Vagina (tissue), 2 donors: ENCODE measurements around the gene NUDT2. TPM values are rescaled to one million over a fixed set of nuclear protein-coding genes. Genes with fewer than 3 reads are reported as not detected.
"Not testable (repeated sequence)": the region's sequence is repeated elsewhere in the genome, so short reads cannot be mapped to it uniquely, and the experiment has no call there.

Experiments
- DNase-seq, 2 donors: peaks; one replicate each; pipeline ENCODE4 v3.0.0-alpha.2; 2017; ENCODE audit errors: extremely low spot score in 2 of 2
- H3K27ac ChIP-seq: fragments of 200-600 bp; sonication (generic); one replicate; pipeline ENCODE4 v1.5.1; 2019
- H3K27me3 ChIP-seq: fragments of 200-600 bp; sonication (generic); one replicate; pipeline ENCODE4 v1.5.1; 2019
- H3K36me3 ChIP-seq, 2 donors: fragments of 200-600 bp; sonication (generic); one replicate each; pipeline ENCODE4 v1.5.1; 2017 to 2019
- H3K4me1 ChIP-seq: fragments of 200-600 bp; sonication (generic); one replicate; pipeline ENCODE4 v1.5.1; 2019
- H3K4me3 ChIP-seq, 2 donors: fragments of 200-600 bp; sonication (generic); 1 replicate in 1 of 2; 2 replicates in 1 of 2; pipeline ENCODE4 v1.5.1; 2016 to 2019
- H3K9me3 ChIP-seq: fragments of 200-600 bp; sonication (generic); one replicate; pipeline ENCODE4 v1.5.1; 2019
- CTCF ChIP-seq, 3 experiments: fragments of 450-650 bp in 2 of 3; fragments of 200-600 bp in 1 of 3; sonication (generic) in 1 of 3; IDR thresholded peaks; one replicate each; pipeline ENCODE4 v1.5.1; 2017 to 2019; ENCODE audit warnings: antibody characterized with exemption in 3 of 3, mild to moderate bottlenecking in 2 of 3, moderate library complexity in 2 of 3
- POLR2A ChIP-seq, 2 donors: fragments of 450-650 bp; IDR thresholded peaks; one replicate each; pipeline ENCODE4 v1.6.1; 2017; ENCODE audit warnings: antibody characterized with exemption in 2 of 2, mild to moderate bottlenecking in 2 of 2, moderate library complexity in 2 of 2
- POLR2AphosphoS5 ChIP-seq, 2 donors: sonication (generic); formaldehyde crosslinking; IDR thresholded peaks; one replicate each; pipeline ENCODE4 v1.9.0; 2017; ENCODE audit warnings: antibody characterized with exemption in 2 of 2, mild to moderate bottlenecking in 2 of 2, low read depth in 1 of 2; ENCODE audit not compliant: insufficient read depth in 1 of 2
- intact Hi-C: fragments of 100-400 bp; cut with DNase I; formaldehyde crosslinking; loops from one replicate; pipeline ENCODE4 v1.15.1; 2023
- total RNA-seq: library from RNA; depleted of rRNA; stranded (reverse); fragments of >200 nt; gene quantifications from one replicate; pipeline ENCODE4 v1.2.3, GENCODE V29; 2016

NUDT2 gene
- total RNA-seq, 1 donor from 2014 or later: 18.4 TPM

- no peaks in the 10 kb centered on the region for H3K27me3 ChIP-seq
- no peaks in the 10 kb centered on the region for H3K9me3 ChIP-seq
- no peak for DNase-seq
- intact Hi-C loops: no loop called here
- H3K27ac ChIP-seq: no peak overlapping the region
- H3K4me3 ChIP-seq: no peak overlapping the region
- H3K36me3 ChIP-seq: no peaks in the 10 kb centered on the region
- no peaks in the 10 kb centered on the region for H3K4me1 ChIP-seq
- no peak for TF ChIP-seq POLR2A (IDR thresholded peaks at IDR 0.05)
- TF ChIP-seq CTCF (IDR thresholded peaks at IDR 0.05): no peak
- TF ChIP-seq POLR2AphosphoS5 (IDR thresholded peaks at IDR 0.05; ENCODE audit: insufficient read depth in 1 of 2, low read depth in 1 of 2): no peak
These were observed 36.8 kb upstream of the NUDT2 start for GRCh38 chr9:34292552-34292951.

DNA sequence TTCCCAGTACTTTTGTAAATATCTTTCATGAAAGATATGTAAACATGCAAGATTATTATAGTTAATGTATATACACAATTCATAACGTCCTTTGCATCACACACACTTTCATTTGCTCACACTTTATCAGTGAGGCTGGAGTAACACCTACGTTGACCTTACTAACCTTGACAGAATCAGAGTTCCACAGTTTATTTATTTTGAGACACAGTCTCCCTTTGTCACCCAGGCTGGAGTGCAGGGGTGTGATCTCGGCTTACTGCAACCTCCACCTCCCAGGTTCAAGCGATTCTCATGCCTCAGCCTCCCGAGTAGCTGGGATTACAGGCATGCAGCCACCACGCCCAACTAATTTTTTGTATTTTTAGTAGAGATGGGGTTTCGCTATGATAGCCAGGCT, 28.3 kb upstream of the NUDT2 start:
- intact Hi-C loops, H3K27ac ChIP-seq, H3K4me3 ChIP-seq: not testable (repeated sequence)

DNA sequence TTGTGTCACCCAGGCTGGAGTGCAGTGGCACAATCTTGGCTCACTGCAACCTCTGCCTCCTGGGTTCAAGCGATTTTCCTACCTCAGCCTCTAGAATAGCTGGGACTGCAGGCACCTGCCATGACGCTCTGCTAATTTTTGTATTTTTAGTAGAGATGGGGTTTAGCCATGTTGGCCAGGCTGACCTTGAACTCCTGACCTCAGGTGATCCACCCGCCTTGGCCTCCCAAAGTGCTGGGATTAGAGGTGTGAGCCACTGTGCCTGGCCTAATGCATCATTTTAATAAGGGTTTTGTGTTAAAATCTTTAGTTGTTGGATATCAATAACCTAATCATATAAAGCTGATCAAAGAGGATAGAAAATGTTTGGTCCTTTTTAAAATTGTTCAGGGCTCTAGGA, 21.1 kb upstream of the NUDT2 start:
- H3K36me3 ChIP-seq, intact Hi-C loops, H3K9me3 ChIP-seq: not testable (repeated sequence)

More for the DNA sequence above, 28.3 kb upstream of the NUDT2 start:
- not testable (repeated sequence) for H3K27me3 ChIP-seq, DNase-seq, H3K9me3 ChIP-seq, H3K4me1 ChIP-seq, H3K36me3 ChIP-seq

GRCh38 chr9:34310215-34310614, 19.2 kb upstream of the NUDT2 start:
- Histone ChIP-seq H3K4me1 (no peaks in the 10 kb centered on the region), H3K27me3 (no peaks in the 10 kb centered on the region), H3K9me3 (no peaks in the 10 kb centered on the region), H3K27ac (no peak overlapping the region), H3K4me3 (no peak overlapping the region), H3K36me3 (no peaks in the 10 kb centered on the region)
- intact Hi-C loops: no loop called here
- DNase-seq: no peak
- TF ChIP-seq POLR2A (IDR thresholded peaks at IDR 0.05) (no peak), CTCF (IDR thresholded peaks at IDR 0.05) (no peak), POLR2AphosphoS5 (IDR thresholded peaks at IDR 0.05; ENCODE audit: insufficient read depth in 1 of 2, low read depth in 1 of 2) (no peak)

More for the DNA sequence above, 21.1 kb upstream of the NUDT2 start:
- H3K4me1 ChIP-seq, DNase-seq, H3K4me3 ChIP-seq, H3K27ac ChIP-seq, H3K27me3 ChIP-seq: not testable (repeated sequence)

DNA sequence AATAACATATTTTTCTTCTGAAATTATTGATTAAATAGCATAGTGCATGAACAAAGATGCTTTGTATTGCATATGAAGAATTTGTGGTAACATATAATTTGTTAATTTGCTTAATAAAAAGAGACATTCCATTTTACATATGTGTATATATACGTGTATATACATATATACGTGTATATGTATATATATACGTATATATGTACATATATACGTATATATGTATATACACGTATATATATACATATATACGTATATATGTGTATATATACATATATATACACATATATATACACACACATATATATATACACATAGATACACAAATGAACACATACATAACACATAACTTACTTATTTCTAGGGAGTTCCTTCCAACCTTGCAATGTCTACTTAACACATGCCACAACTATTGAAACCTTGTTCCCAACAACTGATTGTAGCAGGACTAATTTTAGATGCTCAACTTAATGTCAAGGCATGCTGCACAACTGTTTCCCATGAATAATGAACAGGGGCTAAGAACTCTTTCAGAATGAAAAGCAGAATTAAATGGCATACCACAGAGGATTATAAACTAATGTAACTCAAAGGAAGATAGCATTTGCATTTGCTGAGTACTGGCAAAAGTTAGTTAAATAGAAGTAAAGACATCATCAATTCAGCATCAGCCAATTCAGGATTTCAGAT, 17.7 kb upstream of the NUDT2 start:
- Histone ChIP-seq H3K4me3 (no peak overlapping the region), H3K4me1 (no peaks in the 10 kb centered on the region), H3K27ac (no peak overlapping the region), H3K27me3 (no peaks in the 10 kb centered on the region), H3K36me3 (no peaks in the 10 kb centered on the region), H3K9me3 (no peaks in the 10 kb centered on the region)
- no peak for DNase-seq
- TF ChIP-seq POLR2A (IDR thresholded peaks at IDR 0.05): no peak
- no peak for TF ChIP-seq CTCF (IDR thresholded peaks at IDR 0.05)
- no peak for TF ChIP-seq POLR2AphosphoS5 (IDR thresholded peaks at IDR 0.05; ENCODE audit: insufficient read depth in 1 of 2, low read depth in 1 of 2)
- intact Hi-C loops: no loop called here

DNA sequence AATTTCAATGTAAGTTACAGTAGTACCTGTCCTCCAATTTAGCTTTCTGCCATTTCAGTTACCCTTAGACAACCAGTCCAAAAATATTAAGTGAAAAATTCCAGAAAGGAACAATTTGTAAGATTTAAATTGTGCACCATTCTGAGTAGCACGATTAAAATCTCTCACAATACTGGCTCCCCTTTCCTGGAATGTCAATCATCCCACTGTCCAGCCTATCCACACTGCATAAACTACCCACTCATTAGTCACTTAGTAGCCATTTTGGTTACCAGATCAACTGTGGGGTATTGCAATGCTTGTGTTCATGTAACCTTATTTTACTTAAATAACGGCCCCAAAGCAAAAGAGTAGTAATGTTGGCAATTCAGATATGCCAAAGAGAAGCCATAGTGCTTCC, 11.9 kb upstream of the NUDT2 start:
- DNase-seq: no peak
- no peaks in the 10 kb centered on the region for H3K36me3 ChIP-seq

More for the DNA sequence above, 11.9 kb upstream of the NUDT2 start:
- H3K27ac ChIP-seq: no peak overlapping the region
- TF ChIP-seq CTCF (IDR thresholded peaks at IDR 0.05) (no peak), POLR2A (IDR thresholded peaks at IDR 0.05) (no peak), POLR2AphosphoS5 (IDR thresholded peaks at IDR 0.05; ENCODE audit: insufficient read depth in 1 of 2, low read depth in 1 of 2) (no peak)
- no peaks in the 10 kb centered on the region for H3K4me1 ChIP-seq
- intact Hi-C loops: no loop called here
- no peaks in the 10 kb centered on the region for H3K27me3 ChIP-seq
- H3K4me3 ChIP-seq: no peak overlapping the region
- H3K9me3 ChIP-seq: no peaks in the 10 kb centered on the region
